Gastroesophageal sphincter (tissue), 3 donors: ENCODE results near the gene MAP4K4.

Experiments used
- POLR2A ChIP-seq, 2 donors: fragments of 450-650 bp; IDR thresholded peaks; one replicate each; pipeline ENCODE4 v1.6.1; 2017; ENCODE audit warnings: antibody characterized with exemption in 2 of 2, mild to moderate bottlenecking in 2 of 2, moderate library complexity in 1 of 2
- POLR2AphosphoS5 ChIP-seq: sonication (generic); formaldehyde crosslinking; IDR thresholded peaks from one replicate; pipeline ENCODE4 v1.6.1; 2017; ENCODE audit warnings: antibody characterized with exemption
- TF ChIP-seq, protein P1 (sequence below), 4 experiments: fragments of 200-600 bp in 2 of 4; fragments of 450-650 bp in 2 of 4; sonication (generic) in 1 of 4; IDR thresholded peaks; one replicate each; pipeline ENCODE4 v1.5.1; 2017 to 2019; ENCODE audit warnings: antibody characterized with exemption in 4 of 4, mild to moderate bottlenecking in 2 of 4, moderate library complexity in 2 of 4

DNA sequence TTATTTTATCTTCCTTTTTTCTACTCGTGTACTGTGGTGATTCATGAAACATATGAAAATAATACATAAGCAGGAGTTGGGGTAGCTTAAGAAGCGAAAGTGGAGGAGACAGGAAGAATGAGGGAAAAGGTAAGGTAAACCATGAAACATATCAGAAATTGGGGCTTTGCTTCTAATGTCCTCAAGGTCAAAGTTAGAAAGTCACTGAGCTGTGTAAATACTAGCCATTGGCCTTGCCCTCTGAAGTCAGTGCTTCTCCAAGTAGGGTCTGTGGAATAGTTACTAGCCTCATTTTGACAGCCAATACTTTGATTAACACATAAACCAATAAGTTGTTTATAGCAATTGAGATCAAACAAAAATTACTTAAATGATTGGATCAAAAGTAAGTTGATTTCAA is 117.2 kb downstream of the MAP4K4 start:
- TF ChIP-seq POLR2A (IDR thresholded peaks at IDR 0.05) (no peak), POLR2AphosphoS5 (no peak)
- TF ChIP-seq, protein P1, sequence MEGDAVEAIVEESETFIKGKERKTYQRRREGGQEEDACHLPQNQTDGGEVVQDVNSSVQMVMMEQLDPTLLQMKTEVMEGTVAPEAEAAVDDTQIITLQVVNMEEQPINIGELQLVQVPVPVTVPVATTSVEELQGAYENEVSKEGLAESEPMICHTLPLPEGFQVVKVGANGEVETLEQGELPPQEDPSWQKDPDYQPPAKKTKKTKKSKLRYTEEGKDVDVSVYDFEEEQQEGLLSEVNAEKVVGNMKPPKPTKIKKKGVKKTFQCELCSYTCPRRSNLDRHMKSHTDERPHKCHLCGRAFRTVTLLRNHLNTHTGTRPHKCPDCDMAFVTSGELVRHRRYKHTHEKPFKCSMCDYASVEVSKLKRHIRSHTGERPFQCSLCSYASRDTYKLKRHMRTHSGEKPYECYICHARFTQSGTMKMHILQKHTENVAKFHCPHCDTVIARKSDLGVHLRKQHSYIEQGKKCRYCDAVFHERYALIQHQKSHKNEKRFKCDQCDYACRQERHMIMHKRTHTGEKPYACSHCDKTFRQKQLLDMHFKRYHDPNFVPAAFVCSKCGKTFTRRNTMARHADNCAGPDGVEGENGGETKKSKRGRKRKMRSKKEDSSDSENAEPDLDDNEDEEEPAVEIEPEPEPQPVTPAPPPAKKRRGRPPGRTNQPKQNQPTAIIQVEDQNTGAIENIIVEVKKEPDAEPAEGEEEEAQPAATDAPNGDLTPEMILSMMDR (IDR thresholded peaks at IDR 0.05) = no peak
